Measurements from ENCODE around the gene GJD2.

Gene GJD2

GRCh38 chr15:34773013-34773412 lies 18.2 kb upstream of the GJD2 start:
- DNase-seq = no peak

DNA sequence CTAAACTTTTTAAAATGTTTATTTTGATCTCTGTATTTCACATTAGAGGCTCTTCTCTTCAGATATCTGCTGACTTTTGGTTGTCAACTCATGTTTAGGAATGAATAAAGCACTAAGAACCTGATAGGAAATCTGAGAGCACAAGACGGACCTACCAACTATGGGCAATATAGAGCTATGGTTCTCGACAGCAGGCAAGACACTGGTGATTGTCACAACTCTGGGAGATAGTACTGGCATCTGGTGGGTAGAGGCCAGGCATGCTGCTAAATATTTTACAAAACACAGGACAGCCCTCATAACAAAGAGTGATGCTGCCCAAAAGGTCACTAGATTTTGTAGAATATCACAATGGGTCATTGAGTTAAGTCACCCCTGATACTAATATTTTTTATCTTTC lies 17.5 kb upstream of the GJD2 start:
- no peak for DNase-seq

GRCh38 chr15:34769711-34770110 lies 14.9 kb upstream of the GJD2 start:
- DNase-seq = no peak

GRCh38 chr15:34768530-34768929 lies 13.7 kb upstream of the GJD2 start:
- DNase-seq = no peak

DNA sequence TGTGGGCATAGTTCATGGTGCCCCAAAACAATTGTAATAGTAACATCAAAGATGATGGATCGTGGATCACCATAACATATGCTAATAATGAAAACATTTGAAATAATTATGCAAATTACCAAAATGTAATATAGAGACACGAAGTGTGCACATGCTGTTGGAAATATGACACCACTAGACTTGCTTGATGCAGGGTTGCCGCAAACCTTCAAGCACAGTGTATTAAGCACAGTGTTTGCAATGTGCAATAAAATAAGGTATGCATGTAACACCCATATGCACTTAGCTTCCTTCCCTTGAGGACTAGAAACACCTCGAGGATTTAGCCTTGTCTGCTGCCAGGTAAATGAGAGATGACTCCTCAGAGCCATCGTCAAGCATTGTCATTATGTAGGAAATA lies 10.9 kb upstream of the GJD2 start:
- DNase-seq = no peak

- no peak for DNase-seq
These were observed 6.1 kb upstream of the GJD2 start for GRCh38 chr15:34760909-34761308.

DNA sequence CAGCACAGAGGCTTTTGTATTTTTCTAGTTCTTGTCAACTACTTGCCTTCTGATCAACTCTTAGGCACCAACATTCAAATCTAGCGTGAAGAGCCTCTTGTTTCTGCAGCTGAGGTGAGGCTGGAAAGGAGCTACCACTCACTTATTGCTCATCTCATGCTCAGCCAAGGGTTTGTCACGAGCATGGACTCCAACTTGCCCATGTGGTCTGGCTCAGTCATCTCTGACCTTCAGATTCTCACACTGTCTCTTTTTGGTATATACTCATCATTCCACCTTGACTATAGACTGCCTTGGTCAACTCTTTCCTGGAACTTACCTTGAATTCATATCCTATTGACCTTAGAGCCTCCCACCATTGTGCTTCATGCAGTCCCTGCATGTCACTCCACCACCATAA lies 5.2 kb upstream of the GJD2 start:
- no peak for DNase-seq

GRCh38 chr15:34759347-34759746 lies 4.5 kb upstream of the GJD2 start:
- DNase-seq = no peak

GRCh38 chr15:34757262-34757661 lies 2.5 kb upstream of the GJD2 start:
- DNase-seq = no peak

- DNase-seq = no peak
These were observed 598 bp upstream of the GJD2 start for GRCh38 chr15:34755419-34755773.

GRCh38 chr15:34754171-34754601 lies 612 bp downstream of the GJD2 start:
- DNase-seq = no peak

DNA sequence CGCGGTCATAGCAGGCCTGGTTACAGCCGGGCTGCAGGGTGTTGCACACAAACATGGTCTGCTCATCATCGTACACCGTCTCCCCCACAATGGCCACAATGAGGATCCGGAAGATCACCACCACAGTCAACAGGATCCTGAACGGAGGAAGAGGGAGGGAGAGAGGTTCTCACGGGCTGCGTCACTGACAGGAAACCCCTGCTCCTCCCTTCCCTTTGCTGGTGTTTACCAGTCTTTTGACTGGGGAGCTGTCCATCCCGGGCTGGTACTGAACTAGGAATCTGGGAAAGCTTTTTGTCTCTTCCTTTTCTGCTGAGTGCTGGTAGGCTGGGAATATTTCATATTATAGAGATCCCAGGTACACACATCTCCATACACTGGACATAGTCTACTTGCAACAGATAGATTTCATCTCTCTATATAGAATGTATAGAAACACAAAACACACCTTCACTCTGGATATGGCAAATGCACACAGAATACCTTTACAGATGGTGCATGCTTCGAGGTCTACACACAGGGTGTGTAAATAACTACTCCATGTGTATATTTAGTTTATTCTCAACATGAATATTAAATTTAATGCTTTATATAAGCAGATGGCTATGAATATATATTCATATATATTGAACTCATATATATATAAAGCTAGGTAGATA lies 1.4 kb downstream of the GJD2 start:
- peak in 1 of 14 donors; percentile 9 for DNase-seq

DNA sequence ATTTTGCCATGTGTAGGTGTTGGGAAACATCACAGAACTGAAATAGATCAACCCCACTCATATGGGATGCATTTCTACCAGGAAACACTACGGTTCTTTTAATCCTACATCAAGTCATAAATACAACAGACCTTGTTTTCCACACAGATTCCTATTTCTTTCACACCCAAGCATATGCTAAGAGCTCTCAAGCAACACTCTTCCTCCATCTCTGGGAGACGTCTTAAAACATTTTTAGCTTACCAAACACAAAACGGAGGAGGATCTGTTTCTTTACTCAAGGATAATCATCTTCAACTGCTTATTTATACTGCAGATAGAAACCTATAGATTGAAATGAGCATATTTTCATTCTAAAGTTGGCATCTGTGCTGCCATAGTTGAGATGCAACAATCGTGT lies 5.1 kb downstream of the GJD2 start:
- DNase-seq = no peak

GRCh38 chr15:34739346-34739745 lies 15.5 kb downstream of the GJD2 start:
- DNase-seq = no peak

GRCh38 chr15:34738002-34738401 lies 16.8 kb downstream of the GJD2 start:
- no peak for DNase-seq

DNA sequence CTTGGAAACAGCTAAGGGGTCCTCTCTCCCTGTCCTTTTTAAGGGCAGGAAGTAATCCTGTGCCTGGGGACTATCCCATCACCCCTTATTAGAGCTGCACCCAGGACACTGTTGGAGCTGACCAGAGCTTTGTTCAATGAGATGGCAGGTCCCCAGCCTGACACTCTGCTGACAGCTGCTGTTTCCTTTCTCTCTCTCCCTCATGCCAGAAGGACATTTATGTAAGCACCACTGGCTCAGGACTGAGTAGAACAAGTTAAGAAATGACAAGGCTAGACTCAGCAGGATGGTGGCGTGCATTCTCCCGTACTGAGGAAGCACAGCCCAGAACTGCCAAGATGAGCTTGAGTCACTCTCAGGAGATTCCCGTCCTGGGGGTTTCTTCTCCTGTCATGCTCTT lies 17.3 kb downstream of the GJD2 start:
- DNase-seq = no peak

- DNase-seq = no peak
These were observed 20.5 kb downstream of the GJD2 start for GRCh38 chr15:34734303-34734702.

DNA sequence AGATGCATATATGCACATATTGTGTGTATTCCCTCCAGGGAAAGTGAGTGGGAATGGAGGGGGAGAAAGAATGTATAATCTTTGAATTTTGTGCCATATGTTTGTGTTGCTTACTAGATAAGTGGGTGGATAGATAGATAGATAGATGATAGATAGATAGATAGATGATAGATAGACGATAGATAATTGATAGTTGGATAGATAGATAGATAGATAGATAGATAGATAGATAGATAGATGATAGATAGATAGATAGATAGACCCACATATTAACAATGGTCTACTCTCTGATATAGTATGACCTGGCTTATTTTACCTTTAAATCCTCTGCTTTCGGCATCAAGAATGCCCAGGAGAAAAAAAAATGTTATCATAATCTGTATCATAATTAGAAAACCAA lies 21.2 kb downstream of the GJD2 start:
- DNase-seq = no peak

DNA sequence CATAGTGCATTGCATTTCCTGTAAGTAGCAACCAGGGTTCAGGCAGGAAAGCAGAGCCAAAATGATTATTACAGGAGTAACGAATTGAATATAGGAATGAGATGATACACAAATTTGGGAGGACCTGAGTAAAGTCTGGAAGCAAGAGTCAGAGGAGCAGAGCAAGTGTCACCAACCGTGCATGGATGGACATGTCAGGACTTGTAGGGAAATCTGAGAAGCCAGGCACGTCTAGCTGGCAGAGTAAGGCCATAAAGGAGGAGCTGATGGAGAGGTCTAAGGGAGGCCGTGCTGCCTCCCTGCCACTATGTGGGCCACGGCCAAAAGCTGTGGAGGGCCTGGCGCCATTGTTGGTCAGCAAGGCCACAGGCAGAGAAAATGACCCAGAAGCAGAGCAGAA lies 22.4 kb downstream of the GJD2 start:
- no peak for DNase-seq

DNA sequence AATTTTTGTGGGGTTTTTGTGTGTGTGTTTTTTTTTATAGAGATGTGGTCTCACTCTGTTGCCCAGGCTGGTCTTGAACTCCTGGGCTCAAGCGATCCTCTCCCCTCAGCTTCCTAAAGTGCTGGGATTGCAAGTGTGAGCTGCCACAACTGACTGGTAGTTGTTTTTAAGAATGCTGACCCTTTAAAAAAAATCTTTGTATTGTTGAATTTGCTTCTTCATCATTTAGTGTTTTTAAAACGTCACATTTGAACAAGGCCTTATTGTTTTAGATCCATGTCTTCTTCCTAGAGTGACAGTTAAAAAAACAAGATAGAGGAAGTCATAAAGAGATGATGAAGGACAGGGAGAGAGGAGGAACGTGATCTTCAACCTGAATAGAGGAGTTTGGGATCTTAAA lies 24.1 kb downstream of the GJD2 start:
- no peak for DNase-seq

GRCh38 chr15:34729886-34730285 lies 24.9 kb downstream of the GJD2 start:
- no peak for DNase-seq

GRCh38 chr15:34729056-34729455 lies 25.7 kb downstream of the GJD2 start:
- no peak for DNase-seq

DNA sequence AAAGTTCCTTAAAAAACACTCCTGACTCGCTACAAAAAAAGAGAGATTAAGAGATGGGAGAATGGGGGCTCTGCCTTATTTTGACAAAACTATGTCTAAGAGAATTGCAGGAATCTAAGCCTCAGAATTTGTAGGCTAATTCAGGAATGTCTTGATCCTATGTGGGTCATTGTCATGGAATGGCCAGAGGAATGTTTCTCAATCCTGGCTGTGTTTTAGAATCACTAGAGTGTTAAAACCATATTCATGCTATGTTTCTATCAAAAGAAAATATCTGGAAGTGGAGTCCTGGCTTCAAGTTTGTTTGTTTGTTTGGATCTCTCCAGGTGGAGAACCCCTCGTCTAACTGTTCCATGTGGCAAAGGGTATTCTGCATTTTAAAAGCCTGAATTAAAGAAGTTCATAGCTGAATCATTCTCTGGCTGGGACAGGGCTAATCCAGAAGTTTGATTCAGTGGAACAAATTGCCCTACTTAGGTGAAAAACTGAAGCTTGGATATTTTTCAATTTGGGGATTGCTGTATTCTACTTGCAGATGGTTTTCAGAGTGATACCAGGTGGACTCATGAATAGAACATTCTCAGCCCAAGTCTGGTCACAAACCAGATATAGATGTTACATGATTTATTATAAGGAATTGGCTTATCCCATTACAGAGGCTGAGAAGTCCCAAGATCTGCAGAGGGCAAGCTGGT lies 28.2 kb downstream of the GJD2 start:
- DNase-seq = no peak

DNA sequence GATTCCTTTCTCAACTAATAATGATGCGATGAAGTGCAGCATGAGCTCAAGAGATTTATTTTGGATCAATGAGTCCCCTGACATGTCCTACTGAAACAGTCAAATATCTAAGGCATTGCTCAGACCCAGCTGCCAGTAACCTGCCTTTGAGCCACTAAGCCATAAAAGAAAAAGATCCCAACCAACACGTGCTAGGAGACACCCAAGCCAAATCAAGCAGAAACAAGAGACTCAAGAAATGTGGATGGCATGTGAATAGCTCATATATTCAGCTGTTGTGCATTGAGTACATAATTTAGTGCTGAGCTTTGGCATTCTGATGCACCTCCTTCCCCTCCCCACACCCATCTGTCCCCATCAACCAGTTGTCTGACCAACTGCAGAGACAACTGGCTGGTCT lies 29.2 kb downstream of the GJD2 start:
- no peak for DNase-seq

- no peak for DNase-seq
These were observed 30.3 kb downstream of the GJD2 start for GRCh38 chr15:34724481-34724880.
